Eye (tissue), 1 donor: ENCODE results near the gene DDX55.
A peak's percentile ranks its signal among the peaks of the same experiment; 100 is the strongest.

Experiments
- DNase-seq: peaks from one replicate; pipeline ENCODE4 v3.0.0-alpha.2; 2015

DDX55 gene

DNA sequence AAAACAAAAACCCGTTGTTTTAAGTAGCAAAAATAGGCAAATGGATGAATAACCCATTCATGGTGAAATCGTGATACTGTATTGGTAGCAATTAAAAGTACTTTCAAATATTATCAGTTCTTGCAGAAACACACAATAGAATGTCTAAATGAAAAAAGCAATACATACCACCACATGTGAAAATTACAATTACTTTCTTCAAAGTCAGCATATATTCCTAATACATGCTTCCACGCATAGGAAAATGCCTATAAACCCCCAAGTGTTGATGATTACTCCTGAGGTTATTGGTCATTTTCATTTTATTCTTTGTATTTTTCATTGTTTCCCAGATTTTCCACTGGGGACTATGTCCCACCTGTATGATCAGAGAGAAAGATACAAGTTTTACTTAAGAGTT lies 15.2 kb downstream of the DDX55 start:
- DNase-seq, result no peak

DNA sequence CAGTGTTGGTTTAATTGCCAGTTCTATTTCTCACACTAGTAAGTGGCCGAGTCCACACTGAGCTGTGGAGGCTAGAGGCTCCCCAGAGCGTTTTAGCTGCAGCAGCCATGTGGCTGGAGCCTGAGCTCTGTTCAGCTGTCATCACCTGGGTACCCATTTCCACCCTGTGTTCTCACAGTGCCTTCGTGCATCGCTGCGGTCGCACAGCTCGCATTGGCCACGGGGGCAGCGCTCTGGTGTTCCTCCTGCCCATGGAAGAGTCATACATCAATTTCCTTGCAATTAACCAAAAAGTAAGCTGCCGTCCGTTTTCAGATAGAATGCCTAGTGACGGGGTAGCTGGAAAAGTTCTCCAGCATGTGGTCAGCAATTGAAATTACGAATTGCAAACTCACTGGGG lies 15.7 kb downstream of the DDX55 start:
- DNase-seq, result no peak

DNA sequence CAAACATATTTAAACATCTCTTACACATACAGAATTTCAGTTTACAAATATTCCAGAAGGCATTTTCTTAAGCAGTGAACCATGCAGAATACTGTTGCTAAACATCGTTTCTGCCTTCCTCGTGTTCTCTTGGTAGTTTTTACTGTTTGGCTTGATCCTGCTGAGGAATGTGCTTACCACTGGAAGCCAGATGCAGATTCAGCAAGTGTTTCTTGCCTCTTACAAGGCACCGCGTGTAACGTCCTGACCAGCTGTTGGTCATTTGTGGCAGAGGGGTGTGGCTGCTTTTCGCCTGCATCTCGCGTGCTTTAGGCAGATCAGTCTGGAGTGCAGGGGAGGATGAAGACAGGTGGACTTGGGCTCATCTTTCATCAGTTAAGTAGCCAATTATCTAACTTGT lies 19.2 kb downstream of the DDX55 start:
- no peak for DNase-seq

DNA sequence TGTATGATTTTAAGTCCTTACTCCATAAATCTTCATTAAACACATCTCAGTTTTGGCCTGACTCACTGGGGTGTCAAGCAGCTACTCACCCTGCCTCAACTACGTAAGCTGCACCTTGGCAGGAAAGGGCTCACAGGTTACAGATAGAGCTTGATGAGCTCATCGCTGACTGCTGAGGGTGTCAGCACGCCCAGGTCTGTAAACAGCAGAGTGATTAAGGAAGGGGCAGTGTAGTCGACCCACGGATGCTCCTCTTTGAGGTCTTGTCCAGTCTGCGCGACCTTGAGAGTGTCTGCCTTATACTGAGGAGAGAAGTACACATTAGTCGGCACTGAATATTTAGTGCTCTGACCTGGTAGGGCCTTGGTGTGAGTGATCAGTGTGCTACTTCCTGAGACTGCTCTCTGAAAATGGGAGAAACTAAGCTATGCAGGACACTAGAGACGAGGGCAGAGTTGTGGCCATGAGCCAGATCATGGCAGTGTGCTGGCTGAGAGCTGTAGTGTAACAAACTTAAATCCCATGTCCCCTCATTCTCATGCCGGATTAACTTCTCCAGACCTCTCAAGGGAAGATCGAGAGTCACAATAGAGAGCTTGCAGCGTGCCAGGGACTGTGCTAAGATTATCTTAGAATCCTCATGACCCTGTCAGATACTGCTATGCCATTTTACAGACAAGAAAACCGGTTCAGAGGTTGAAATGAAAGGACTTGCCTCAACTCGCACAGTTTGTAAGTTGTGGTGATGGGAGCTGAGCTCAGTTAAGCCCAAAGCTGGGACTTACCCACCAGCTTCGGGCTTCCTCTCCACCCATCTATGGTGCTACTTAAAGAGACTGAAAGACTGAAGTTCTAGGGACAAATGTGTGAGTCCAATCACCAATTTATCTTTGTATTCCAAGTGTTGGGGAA lies 20.0 kb downstream of the DDX55 start:
- no peak for DNase-seq

- DNase-seq, result peak; percentile 99
These were observed 31.7 kb downstream of the DDX55 start, which contains the start of the genes EIF2B1 and GTF2H3 for GRCh38 chr12:123633379-123634141. EIF2B1 (minus strand) TSS chr12:123633686; CDS start chr12:123633557, 129 bp downstream. GTF2H3 (plus strand) TSS chr12:123633829; CDS start chr12:123633860, 31 bp downstream.

GRCh38 chr12:123634142-123634561 lies 32.3 kb downstream of the DDX55 start:
- DNase-seq, result no peak

DNA sequence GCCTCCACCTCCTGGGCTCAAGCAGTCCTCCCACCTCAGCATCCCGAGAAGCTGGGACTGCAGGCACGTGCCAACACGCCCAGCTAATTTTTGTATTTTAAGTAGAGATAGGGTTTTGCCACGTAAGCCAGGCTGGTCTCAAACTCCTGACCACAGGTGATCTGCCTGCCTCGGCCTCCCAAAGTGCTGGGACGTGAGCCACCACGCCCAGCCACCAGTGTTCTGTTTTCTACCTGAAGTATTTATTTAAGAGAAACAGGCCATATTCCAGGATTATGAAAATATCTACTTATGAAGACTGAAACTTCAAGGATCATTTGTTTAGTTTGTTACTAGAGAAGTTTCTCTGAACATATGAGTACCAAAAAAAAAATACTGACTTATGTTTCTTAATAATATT lies 42.0 kb downstream of the DDX55 start:
- DNase-seq, result no peak

DNA sequence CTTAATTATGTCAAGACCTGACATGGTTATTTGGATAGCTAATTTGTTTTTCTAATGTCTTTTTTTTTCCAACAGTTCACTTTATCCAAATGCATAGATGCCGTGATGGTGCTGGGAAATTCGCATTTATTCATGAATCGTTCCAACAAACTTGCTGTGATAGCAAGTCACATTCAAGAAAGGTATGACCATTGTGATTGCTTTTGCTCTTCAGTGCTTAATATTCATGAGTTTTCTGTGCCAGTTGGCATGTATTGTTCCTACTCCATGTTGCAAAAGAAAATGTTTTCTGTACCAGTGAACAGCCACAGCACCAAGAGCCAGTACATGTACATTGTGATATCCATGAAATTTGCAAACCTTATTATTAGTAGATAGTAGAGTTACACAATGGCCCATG lies 43.5 kb downstream of the DDX55 start:
- DNase-seq, result no peak

GRCh38 chr12:123645878-123646277 lies 44.0 kb downstream of the DDX55 start:
- no peak for DNase-seq

DNA sequence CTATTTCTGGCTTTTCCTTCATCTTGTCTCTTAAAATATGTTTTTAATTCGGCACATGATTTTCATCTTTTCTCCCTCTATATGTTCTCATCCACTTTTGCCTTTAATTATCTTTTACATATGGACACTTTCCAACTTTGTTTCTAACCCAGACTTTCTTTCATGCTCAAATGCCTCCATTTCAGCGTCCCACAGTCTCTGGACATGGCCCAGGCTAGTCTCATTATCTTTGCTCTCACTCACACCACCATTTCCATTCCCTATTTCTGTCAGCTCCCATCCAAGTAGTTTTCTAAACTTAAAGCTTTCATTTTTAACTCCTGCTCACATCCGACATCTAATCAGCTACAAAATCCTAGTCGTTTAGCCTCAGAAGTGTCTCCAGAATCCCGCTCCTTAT lies 46.5 kb downstream of the DDX55 start:
- no peak for DNase-seq

- DNase-seq, result no peak
These were observed 52.3 kb downstream of the DDX55 start for GRCh38 chr12:123654129-123654701.

DNA sequence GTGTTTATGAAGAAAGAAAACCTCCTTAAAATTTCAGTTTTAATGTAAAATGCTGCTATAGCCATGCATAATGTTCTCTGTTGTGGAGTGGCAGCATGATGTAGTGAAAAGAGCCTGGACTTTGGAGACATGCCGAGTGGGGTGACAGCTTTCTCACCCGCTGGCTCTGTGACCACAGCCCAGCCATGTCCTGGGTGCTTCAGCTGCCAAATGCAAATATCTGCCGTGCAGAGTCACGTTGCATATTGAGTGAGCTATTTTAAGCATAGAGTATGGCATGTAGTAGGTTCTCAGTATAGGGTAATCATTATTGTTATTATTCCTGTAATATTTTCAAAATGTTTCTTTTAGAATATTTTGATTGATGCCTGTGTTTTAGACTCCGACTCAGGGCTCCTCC lies 53.5 kb downstream of the DDX55 start:
- no peak for DNase-seq

DNA sequence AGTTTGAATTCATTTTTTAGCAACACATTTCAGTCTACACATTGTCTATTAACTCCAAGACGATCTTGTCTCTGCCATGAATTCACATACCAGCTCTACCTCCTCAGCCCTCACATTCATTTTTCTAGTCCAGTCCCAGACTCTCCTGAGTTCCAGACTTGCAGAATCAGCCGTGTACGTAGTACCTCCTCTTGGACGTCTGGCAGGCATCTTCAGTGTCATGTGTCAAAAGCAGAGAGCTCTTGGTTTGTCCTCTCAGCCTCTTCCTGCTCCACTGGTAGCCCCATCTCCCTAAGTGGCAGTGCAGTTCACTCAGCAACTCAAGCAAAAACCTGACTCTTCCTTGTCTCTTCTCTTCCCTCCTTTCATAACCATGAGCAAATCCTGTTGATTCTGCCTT lies 54.5 kb downstream of the DDX55 start:
- DNase-seq, result no peak

DNA sequence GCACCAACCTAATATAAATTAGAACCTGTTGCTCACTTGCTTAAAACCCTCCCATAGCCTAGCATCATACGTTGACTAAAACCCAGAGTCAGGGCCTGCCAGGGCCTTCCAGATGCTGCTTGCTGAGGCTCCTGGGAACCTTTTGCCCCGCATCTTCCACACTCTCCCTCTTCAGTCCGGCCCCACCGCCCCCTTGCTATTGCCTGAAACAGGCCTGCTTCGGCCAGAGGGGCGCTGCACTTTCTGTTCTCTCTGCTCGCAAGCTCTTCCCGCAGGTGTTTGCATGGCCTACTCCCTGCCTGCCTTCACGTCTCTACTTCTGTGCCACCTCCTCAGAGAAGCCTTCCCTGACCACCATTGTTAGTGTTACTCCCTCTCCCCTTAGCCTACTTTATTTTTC lies 55.3 kb downstream of the DDX55 start:
- no peak for DNase-seq

GRCh38 chr12:123659996-123660727 lies 58.3 kb downstream of the DDX55 start:
- DNase-seq, result no peak

GRCh38 chr12:123667771-123668170 lies 65.9 kb downstream of the DDX55 start:
- no peak for DNase-seq
